ENCODE results near the gene IPO7. TPM values are rescaled to one million over a fixed set of nuclear protein-coding genes. Genes with fewer than 3 reads are reported as not detected.
"Not testable (repeated sequence)": the region's sequence is repeated elsewhere in the genome, so short reads cannot be mapped to it uniquely, and the experiment has no call there.

IPO7 gene
- total and polyA plus RNA-seq, 2 of the 13 experiments (the other 11 are each of a cell fraction or from before 2014, with no cell fraction given): 59.4 to 98.4 TPM

GRCh38 chr11:9347100-9347499, 37.4 kb upstream of the IPO7 start:
- FAIRE-seq: no peak
- Histone ChIP-seq H3K9me3 (ENCODE audit: low read length) (no peaks in the 10 kb centered on the region), H3K9ac (ENCODE audit: insufficient read depth, low read depth, low read length) (no peak overlapping the region), H3K4me1 (ENCODE audit: insufficient read depth, low read length) (peaks cover 26% of the 10 kb centered on the region), H3K79me2 (ENCODE audit: insufficient read depth, low read length) (no peaks in the 10 kb centered on the region), H3K4me3 (replicated peaks in 1 of 3; ENCODE audit: insufficient read depth in 1 of 3, low read depth in 2 of 3, low read length in 3 of 3) (no peak overlapping the region), H2AFZ (ENCODE audit: low read length) (no peak overlapping the region), H3K27me3 (ENCODE audit: control insufficient read depth in 1 of 2, insufficient read depth in 2 of 2, low read length in 2 of 2) (no peaks in the 10 kb centered on the region; a peak in 2 of 5 replicates), H4K20me1 (ENCODE audit: insufficient read depth, low read length) (no peaks in the 10 kb centered on the region; the same call in 1 of the 2 replicates), H3K4me2 (ENCODE audit: low read depth, low read length) (no peak overlapping the region), H3K36me3 (replicated peaks in 1 of 2; ENCODE audit: control insufficient read depth in 1 of 2, insufficient read depth in 2 of 2, low read length in 2 of 2) (no peaks in the 10 kb centered on the region), H3K27ac (ENCODE audit: extremely low read length, insufficient read depth, low read length) (no peak overlapping the region)
- ChIA-PET POLR2A (interaction anchor here (0.7 kb wide), 1 partner anchor 15 kb away, joined by 3 read pairs; no protein-coding TSS in a partner anchor), CTCF (ENCODE audit: low intra/inter-chr PET ratio, low total read pairs) (no interaction called here)
- TF ChIP-seq SRSF9 (IDR thresholded peaks at IDR 0.05; ENCODE audit: borderline replicate concordance, insufficient read depth, low read depth, low read length, poor library complexity, severe bottlenecking): no peak
- no peak for DNase-seq (ENCODE audit: low spot score)
- WGBS (ENCODE audit: low lambda C conversion rate): 54% methylated on average over 2 of the region's 2 CpGs
- intact Hi-C loops (cut with micrococcal nuclease; ENCODE audit: unreplicated experiment): loop anchor here (5.0 kb wide), 1 partner anchor 620 kb away; no protein-coding TSS in a partner anchor
- no peak for ATAC-seq
- no TSS peak for BruUV-seq (replicated peaks)
- in situ Hi-C loops (cut with HindIII; ENCODE audit: extremely low pct_ligation_motif_present, low pct_unique_long_range_greater_than_20kb): no loop called here

- DNase-seq (ENCODE audit: low spot score); in situ Hi-C loops (cut with HindIII; ENCODE audit: extremely low pct_ligation_motif_present, low pct_unique_long_range_greater_than_20kb); H2AFZ ChIP-seq (ENCODE audit: low read length); H3K9me3 ChIP-seq (ENCODE audit: low read length); H3K27ac ChIP-seq (ENCODE audit: extremely low read length, insufficient read depth, low read length); ATAC-seq; H3K27me3 ChIP-seq (ENCODE audit: control insufficient read depth in 1 of 2, insufficient read depth in 2 of 2, low read length in 2 of 2); CTCF ChIA-PET (ENCODE audit: low intra/inter-chr PET ratio, low total read pairs); H3K9ac ChIP-seq (ENCODE audit: insufficient read depth, low read depth, low read length); H4K20me1 ChIP-seq (ENCODE audit: insufficient read depth, low read length); H3K4me2 ChIP-seq (ENCODE audit: low read depth, low read length); H3K4me3 ChIP-seq (replicated peaks in 1 of 3; ENCODE audit: insufficient read depth in 1 of 3, low read depth in 2 of 3, low read length in 3 of 3); FAIRE-seq; BruUV-seq (replicated peaks); H3K79me2 ChIP-seq (ENCODE audit: insufficient read depth, low read length); H3K36me3 ChIP-seq (replicated peaks in 1 of 2; ENCODE audit: control insufficient read depth in 1 of 2, insufficient read depth in 2 of 2, low read length in 2 of 2): not testable (repeated sequence)
- TF ChIP-seq MAFK (conservative IDR thresholded peaks at IDR 0.05 in 1 of 2, IDR thresholded peaks at IDR 0.05 in 1 of 2; ENCODE audit: low read length in 2 of 2): 0 out of 4 replicates have a peak, but pooled peaks of 1 of the 2 experiments have one; percentile 13
- intact Hi-C loops (cut with micrococcal nuclease; ENCODE audit: unreplicated experiment): loop anchor here (5.0 kb wide), 1 partner anchor 620 kb away; no protein-coding TSS in a partner anchor
- 60% methylated on average over 4 of the region's 4 CpGs for WGBS (ENCODE audit: low lambda C conversion rate)
- H3K4me1 ChIP-seq (ENCODE audit: insufficient read depth, low read length): peaks cover 28% of the 10 kb centered on the region
- POLR2A ChIA-PET: interaction anchor here (0.7 to 1.3 kb wide), 2 partner anchors 15 to 17 kb away, joined by 3 to 4 read pairs; no protein-coding TSS in a partner anchor
Measured at GRCh38 chr11:9347779-9348178, 36.7 kb upstream of the IPO7 start.

All from HepG2 (cell line).